A549 (cell line): ENCODE results near the gene TTR.

Source experiments
- CTCF ChIP-seq: fragments of >200 bp; sonication (Bioruptor Twin); formaldehyde crosslinking; IDR thresholded peaks from 3 replicates; pipeline ENCODE4 v1.5.1; 2016
- EHMT2 ChIP-seq: fragments of 200-600 bp; sonication (generic); IDR thresholded peaks from 2 replicates; pipeline ENCODE4 v1.6.1; 2016; ENCODE audit warnings: antibody characterized with exemption, low read depth, mild to moderate bottlenecking, moderate library complexity
- HDAC2 ChIP-seq: fragments of 200-600 bp; sonication (generic); IDR thresholded peaks from 2 replicates; pipeline ENCODE4 v1.6.1; 2016
- MAX ChIP-seq: IDR thresholded peaks from 2 replicates; pipeline ENCODE4 v1.6.1; 2012
- SMC3 ChIP-seq: fragments of >200 bp; sonication (Bioruptor Twin); formaldehyde crosslinking; IDR thresholded peaks from 3 replicates; pipeline ENCODE4 v1.6.1; 2018; ENCODE audit warnings: inconsistent platforms

GRCh38 chr18:31595121-31595771 lies 3.6 kb downstream of the TTR start:
- TF ChIP-seq CTCF: no peak
- no peak for TF ChIP-seq SMC3
- TF ChIP-seq EHMT2: no peak
- TF ChIP-seq HDAC2: no peak
- no peak for TF ChIP-seq MAX
